Activated CD4-positive, CD25-positive, alpha-beta regulatory T cell (primary cell): ENCODE results near the gene FEM1C.
A peak's percentile ranks its signal among the peaks of the same experiment; 100 is the strongest.

ENCODE experiments used
- DNase-seq, 4 experiments: peaks; one replicate each; lab custom pipeline; 2025; lab: John Stamatoyannopoulos, UW

FEM1C gene

DNA sequence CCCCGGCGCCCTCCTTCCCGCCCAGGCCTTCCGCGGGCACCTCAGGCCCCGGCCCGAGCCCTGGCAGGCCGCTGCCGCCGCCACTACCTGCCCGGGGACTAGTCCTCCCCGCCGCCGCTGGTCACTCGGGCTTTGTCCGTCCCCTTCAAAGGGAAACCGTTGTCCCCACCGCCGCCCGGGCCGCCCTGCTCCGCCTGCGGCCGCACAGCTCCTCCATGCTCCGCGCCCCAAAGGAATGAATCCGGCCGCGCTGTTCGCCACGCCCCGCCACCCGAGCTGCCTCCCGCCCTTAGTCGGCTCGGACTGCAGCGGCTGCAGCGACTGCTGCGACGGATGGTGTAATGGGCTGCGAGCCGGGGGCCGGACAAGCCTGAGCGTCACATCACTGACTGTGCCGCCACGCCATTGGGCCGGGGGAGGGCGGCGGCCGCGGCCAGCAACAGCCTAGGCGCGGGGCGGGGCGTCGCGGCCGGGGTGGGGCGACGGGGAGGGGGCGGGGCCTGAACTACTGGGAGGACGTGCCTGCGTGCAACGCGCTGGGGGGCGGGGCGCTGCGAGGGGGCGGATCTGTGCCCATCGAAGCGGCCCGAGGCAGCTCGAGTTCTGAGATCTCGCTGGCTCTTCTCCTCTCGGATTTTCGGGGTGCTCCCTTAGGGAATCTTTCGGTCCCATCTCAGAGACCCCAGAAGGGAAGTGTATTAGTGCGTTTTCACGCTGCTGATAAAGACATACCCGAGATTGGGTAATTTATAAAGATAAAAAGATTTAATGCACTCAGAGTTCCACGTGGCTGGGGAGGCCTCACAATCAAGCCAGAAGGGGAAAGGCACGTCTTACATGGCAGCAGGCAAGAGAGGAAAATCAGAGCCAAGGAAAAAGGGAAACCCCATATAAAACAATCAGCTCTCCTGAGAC is at the start of gene FEM1C:
Gene FEM1C, minus strand, starts transcription at position 340 of the 915 bp plus-strand sequence. CDS start 1,282 bp downstream, outside the sequence.
- peak; percentile 97 to 98 (median 98) for DNase-seq

DNA sequence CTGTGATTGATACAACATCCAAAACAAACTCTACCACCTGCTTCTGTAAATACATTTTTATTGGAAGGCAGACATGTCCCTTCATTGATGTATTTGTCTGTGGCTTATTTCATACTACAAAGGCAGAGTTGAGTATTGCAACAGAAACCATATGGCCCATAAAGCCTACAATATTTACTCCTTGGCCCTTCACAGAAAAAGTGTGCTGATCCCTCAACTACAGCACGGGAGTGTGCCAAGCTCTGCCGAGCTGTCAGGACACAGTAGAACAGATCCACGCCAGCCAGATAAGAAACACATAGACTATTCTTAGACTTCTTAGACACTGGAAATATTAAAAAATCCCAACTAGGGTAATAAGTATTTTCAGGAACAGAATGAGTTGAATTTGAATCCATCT is 44.5 kb upstream of the FEM1C start:
- DNase-seq: no peak

- DNase-seq: no peak
These were observed 44.1 kb upstream of the FEM1C start for GRCh38 chr5:115588640-115589039.

- DNase-seq: no peak
These were observed 42.1 kb upstream of the FEM1C start for GRCh38 chr5:115586525-115587146.

DNA sequence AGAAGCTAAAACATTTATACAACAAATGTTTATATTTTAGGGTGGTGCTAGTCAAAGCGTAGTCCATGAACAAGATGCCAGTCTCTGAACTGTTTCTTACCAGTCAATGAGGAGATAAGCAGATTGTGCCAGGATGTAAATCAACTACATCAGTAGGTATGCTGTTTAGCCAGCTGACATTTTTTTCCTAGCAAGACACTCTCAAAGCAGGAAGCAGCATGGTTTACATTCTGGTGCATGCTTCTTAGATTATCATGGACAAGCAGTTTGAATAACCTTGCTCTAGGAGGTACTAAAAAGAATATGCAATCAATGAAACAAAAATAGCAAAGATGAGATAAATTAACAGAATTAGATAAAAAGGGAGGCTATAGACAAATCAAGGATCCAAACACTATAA is 40.7 kb upstream of the FEM1C start:
- DNase-seq: no peak

- no peak for DNase-seq
These were observed 39.9 kb upstream of the FEM1C start for GRCh38 chr5:115584501-115584900.

DNA sequence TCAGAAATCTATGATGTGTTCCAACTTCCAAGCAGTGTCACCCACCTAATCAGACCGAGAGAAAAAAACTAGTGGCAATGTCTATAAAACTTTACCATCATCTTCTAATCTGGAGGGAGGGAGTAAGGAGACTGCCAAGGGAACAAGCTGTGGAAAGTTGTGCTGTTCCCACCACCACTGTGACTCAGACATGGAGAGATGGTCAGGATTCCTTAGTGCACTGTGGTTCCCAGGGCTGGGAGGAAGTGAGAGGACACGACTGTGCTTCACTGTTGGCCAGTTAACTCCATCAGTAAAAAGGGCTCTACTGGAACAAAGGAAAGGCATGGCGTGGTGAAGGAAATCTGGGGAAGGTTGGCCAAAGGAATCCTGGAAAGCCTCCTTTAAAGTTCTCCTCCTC is 38.9 kb upstream of the FEM1C start:
- no peak for DNase-seq

DNA sequence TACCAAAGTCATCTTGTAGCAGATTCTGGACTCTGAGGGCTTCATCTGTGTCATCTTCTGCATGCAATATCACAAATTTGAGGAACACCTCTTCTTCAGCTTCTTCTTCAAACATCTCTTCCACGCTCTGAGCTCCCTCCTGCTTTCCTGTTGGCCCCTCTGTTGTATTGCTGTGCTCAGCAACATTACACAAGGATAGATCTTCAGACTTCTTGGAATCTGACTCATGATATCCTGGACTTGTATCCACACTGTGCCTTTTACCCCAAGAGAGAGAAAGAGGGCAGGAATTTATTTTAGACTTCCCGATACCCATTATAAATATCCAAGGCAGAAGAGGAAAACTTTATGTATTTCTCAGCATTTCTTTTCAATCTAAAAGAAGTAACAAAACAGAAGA is 36.4 kb upstream of the FEM1C start:
- DNase-seq: no peak

- no peak for DNase-seq
These were observed 35.2 kb upstream of the FEM1C start for GRCh38 chr5:115579747-115580173.

GRCh38 chr5:115579216-115579615 is 34.6 kb upstream of the FEM1C start:
- DNase-seq: no peak

GRCh38 chr5:115578657-115579056 is 34.1 kb upstream of the FEM1C start:
- no peak for DNase-seq

DNA sequence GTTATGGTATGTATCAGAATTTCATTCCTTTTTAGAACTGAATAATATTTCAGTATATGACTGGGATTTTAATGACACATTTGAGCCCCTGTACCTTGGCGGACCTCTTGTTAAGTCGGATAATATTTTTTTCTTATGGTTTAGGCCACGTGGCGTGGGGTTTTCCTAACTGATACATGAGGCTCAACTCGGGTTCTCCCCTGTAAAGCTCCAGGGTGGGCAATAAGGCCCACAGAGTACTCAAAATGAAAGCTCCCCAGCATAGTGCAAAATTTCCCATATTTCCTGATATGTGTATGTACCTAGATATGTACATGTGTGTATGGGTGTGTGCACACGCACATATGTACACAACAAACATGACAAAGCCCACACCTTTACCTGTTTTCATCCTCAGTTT is 33.2 kb upstream of the FEM1C start:
- no peak for DNase-seq

DNA sequence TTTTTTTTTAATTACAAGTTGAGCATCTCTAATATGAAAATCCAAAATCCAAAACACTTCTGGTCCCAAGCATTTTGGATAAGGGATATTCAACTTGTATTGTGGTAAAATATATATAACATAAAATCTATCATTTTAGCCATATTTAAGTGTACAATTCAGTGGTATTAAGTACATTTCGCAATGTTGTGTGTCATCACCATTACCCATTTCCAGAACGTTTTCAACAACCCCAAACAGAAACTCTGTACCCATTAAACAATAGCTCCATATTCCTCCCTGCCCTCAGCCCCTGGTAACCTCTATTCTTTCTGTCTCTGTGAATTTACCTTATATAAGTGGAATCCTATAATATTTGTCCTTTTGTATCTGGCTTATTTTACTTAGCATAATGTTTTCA is 32.8 kb upstream of the FEM1C start:
- no peak for DNase-seq

DNA sequence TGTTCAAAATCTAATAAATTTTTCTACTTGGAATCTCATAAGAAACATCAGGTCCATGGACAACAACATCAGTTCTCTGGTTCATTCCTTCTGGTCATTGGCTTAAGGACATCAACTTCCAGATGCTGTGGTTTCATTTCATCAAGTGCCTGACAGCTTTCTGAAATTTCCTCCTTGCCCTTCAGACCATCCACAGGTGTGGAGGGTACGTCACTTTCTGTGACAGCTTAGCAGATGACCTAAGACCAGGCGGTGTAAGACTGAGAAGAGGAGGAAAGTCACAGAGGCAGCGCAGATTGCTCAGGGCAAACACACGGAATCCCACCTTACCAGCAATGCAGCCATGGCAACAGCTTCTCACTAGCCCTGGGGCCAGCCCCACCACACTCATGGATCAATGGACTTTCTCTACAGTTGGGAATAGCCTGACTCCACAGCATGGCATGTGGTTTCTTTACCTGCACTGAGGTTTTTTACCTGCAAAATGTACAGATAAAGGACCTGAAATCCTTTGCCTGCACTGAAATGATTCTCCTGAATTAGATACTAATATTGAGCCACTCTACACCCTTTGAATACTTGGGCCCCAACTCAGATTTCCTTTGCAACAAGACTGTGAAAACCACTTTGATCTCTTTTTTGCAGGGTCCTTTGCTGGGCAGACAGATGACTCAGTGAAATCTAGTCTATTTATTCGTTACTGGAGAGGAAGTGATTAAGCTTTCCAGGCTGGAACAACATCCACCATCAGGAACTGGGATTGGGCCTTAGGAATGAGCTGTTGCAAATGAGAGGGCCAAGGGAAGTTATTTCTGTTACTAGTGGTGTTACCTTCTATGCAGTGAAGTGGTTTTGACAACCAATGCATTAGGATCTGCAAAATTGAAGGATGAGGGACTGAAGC is 30.8 kb upstream of the FEM1C start:
- no peak for DNase-seq

DNA sequence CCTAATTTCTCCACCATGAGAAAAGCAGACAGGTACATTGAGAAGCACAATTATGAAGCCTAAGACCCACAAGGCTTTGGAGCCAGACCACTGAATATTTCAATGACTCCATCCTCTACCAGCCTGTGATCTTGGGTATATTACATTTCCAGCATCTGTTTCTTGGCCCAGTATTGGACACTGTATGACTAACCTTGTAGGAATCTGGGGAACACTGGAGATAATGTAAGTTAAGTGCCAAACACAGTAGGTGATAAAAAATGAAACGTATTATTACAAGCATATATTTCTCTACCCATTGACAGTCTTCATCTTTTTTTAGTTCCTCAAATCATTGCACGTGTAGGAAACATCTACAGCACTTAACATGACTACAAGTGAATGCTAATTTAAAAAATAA is 28.6 kb upstream of the FEM1C start:
- DNase-seq: no peak

GRCh38 chr5:115571441-115571878 is 26.9 kb upstream of the FEM1C start:
- DNase-seq: no peak

DNA sequence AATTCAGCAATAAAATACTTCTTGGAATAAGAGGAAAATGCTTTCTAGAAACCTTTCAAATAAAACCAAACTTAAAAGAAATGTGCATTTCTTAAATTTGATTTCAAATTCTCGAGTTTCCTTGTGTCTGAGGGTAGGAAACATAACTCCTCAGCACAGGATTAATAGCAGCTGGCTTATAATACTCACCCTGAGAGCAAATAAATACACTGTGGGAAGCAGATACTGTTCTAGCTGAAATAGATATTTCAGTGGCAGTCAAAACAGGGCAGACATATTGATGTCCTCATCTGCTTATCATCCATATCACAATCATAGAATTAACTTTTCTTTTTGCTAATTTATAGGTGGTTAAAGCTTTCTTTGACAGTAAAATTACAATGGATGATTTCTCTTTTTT is 24.1 kb upstream of the FEM1C start:
- DNase-seq: no peak

DNA sequence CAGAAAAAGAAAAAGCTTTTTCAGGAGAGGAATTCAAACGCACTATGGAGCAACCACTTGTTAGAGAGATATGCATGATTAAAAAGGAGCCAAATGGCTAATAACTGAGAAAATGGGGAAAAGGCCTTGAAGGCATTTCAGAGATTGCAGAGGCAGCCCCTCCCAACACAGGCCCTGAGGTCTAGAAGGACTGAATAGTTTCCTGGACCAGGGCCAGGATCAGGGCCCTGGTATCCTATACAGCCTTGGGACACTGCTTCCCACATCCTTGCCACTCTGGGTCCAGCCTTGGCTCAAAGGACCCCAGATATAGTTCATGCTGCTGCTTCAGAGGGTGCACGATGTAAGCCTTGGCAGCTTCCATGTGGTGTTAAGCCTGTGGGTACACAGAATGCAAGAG is 20.7 kb upstream of the FEM1C start:
- no peak for DNase-seq

DNA sequence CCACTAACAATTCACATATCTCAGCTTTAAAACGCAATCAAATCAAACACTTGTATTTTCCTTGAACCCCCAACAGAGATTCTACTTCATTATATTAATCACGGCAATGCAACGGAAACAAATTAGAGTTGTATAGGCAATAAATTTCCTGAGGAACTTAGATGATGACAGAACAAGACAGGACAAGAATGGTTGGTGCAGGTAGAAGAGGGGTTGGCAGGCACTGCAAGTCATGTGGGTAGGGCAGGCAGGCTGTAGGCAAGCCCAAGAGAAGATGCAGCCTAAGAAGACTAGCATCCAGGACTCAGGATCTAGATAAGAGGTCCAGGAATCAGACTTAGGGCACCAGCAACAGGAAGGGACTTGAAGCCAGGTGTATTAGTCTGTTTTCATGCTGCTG is 16.6 kb upstream of the FEM1C start:
- no peak for DNase-seq

DNA sequence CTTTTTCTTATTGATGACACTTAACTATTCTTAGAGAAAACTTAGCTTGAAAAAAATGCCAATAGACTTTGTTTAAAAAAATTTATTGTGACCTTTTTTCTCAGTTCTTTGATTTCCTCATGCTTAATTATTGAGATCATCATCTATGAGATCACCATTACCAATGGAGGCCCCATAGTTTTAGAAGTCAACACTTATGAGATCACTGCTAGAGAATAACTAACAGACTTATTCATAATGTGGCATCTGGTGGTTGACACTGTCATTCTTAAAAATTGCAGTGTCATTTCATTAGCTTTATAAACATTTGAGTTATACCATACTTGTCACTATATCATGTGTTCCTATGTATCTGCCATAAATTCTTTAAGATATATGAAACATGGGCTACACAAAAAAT is 14.9 kb upstream of the FEM1C start:
- no peak for DNase-seq

DNA sequence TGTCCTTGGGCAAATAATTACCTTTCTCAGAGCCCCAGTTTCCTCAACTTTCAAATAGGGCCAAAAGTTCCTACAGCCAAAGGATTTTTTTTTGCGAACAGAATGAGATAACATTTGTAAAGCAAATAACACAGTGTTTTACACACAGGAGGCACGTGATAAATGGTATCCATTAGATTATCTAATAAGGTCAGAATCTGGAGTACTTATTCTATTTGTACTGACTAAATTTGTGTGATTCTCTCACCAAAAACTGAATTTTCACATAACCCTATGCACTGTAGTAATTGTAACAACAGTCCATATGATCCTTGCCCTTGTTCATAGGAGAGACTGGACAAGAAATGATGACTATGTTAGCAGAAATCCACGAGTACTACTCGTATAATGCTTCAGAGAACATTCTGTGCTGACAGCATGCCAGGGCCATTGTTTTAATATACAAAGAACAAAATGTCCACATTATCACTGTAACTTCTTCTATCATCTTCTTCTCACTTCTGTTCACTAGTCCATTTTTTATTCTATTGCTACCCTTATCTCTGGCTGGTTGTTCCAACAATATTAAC is 13.9 kb upstream of the FEM1C start:
- DNase-seq: no peak
